ENCODE data around the gene AP1G1.
"Not testable (repeated sequence)": the region's sequence is repeated elsewhere in the genome, so short reads cannot be mapped to it uniquely, and the experiment has no call there.

AP1G1 gene

GRCh38 chr16:71807905-71808592 lies 585 bp downstream of the AP1G1 start:
- DNase-seq, result no peak

DNA sequence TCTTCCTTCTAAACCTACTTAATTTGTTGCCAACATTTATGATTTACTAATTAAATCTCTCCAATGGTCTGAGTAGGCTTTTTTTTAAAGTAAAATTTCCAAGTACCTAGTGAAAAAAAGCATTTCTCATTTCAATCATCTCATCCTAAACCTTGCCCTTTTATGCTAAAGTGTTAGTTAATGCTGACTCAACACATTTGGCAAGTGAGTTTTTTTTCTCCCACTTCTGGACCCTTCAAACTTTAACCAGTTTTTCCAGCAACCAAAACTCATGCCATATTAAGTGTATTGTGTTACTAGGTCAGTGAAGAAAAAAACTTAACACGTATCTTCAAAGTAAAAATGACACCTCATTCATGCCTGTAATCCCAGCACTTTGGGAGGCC lies 5.3 kb downstream of the AP1G1 start:
- DNase-seq, result no peak

GRCh38 chr16:71796501-71797097 lies 12.0 kb downstream of the AP1G1 start:
- no peak for DNase-seq

DNA sequence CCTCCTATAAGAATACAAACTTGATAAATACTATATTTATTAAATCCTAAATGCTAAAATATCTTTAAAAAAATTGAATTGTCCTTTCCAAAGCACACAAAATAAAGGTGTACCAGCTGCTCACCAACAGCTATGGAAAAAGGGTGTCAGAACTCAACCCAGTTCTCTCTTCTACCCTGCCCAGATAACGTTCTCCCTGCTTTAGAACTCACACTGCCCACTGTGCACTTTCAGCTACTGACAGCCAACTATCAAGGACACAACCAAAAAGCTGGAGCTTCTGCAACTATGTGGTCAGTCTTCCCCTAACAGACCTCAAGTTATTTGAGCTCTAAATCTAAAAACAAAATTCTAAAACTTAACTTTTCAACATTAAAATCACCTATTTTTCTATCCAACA lies 13.7 kb downstream of the AP1G1 start:
- no peak for DNase-seq

- DNase-seq, result no peak
Observed at GRCh38 chr16:71794018-71794417, 14.6 kb downstream of the AP1G1 start.

DNA sequence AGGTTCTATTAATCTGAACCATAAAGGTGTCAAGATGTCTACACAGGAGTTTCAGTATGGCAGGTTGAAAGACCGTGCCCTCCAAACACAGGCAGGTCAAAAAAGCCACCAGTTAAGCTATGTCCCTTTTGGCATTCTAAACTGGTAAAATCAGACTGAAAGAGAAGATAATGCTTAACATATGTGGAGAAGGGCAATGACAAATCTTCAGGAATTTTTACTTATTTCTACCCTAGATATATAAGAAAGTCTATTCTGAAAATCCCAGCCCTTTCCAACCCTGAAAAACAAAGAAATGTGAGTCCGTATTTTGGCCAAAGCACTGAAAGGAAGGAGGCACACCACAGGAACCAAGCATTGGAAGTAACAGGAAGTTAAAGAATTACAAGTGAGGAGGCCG lies 16.5 kb downstream of the AP1G1 start:
- no peak for DNase-seq

- DNase-seq, result not testable (repeated sequence)
Observed at GRCh38 chr16:71790329-71790728, 18.3 kb downstream of the AP1G1 start.

GRCh38 chr16:71789136-71789535 lies 19.5 kb downstream of the AP1G1 start:
- DNase-seq, result no peak

DNA sequence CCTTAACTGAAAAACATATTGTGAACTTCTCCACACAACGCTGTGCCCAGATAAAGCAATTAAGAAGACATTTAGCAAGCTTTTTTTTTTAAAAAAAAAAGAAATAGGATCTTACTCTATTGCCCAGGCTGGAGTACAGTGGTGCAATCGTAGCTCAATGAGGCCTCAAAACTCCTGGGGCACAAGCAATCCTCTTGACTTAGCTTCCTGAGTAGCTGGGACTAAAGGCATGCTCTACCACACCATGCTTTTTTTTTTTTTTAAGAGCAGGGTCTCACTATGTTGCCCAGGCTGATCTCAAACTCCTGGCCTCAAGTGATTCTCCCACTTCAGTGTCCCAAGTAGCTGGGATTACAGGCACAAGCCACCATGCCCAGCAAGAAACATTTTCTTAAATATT lies 20.1 kb downstream of the AP1G1 start:
- no peak for DNase-seq

DNA sequence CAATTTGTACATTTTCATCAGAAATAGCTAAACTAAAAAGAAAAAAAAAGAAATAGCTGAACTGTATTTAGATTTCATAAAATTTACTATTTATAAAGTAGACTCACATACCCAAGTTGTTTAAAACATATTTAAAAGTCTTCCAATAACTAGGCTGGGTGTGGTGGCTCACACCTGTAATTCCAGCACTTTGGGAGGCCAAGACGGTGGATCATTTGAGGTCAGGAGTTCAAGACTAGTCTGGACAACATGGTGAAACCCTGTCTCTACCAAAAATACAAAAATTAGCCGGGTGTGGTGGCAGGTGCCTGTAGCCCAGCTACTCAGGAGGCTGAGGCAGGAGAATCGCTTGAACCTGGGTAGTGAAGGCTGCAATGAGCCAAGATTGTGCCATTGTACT lies 23.5 kb downstream of the AP1G1 start:
- DNase-seq, result not testable (repeated sequence)

GRCh38 chr16:71784093-71784492 lies 24.5 kb downstream of the AP1G1 start:
- no peak for DNase-seq

DNA sequence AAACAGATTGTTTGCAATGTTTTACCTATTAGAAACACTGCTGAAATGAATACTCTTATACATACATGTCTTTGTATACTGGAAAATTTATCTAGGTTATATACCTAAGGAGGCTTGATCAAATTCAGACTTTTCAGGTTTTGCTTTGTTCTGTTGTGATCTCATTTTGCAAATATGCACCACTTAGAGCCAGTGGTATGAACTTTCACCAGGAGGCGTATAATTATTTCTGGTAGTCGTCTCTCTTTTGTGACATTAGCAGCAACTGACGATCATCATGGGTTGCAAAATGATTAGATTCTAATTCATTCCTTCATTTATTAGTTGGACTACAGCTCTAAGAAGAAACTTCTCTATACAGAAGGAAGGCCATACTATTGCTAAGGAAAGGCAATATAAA lies 26.9 kb downstream of the AP1G1 start:
- DNase-seq, result no peak

- DNase-seq, result no peak
Observed at GRCh38 chr16:71780521-71781089, 28.0 kb downstream of the AP1G1 start.

DNA sequence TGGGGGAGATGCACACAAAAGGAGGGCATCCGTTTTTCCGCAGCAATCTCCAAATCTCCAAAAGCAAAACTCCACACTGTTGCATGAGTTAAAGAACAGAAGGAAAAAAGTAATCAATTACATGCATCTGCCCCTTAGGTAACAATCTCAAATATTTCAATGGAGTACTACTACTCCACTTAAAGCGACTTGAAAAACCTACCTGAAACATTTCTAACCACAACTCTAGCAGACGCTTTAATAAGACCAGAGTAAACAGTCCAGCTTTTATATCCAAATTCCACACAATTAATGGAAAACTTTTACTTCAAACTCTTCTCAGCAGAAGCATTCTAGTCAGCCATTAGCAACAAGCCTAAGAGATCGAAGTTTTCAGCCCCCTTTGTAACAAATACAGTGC lies 29.9 kb downstream of the AP1G1 start:
- no peak for DNase-seq

- DNase-seq, result no peak
Observed at GRCh38 chr16:71777329-71777728, 31.3 kb downstream of the AP1G1 start.

DNA sequence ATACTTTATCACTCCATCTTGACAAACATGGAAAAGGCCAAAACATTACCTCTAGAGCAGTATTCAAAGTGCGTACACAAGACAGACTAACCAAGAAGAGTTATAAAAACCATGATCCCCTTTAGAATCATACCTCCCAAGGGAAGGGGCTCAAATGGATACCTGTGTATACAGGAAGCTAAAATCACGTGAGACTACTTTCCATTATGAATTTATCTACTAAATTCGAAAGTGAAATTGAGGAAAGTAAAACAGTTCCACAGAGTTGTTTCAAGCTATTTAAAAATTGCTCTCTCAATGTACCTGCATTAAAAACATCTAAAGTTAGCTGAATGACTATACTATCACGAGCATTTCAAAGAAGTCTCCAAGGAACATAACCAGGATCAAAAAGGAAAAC lies 32.7 kb downstream of the AP1G1 start:
- DNase-seq, result no peak

- no peak for DNase-seq
Observed at GRCh38 chr16:71771571-71771970, 37.1 kb downstream of the AP1G1 start.

DNA sequence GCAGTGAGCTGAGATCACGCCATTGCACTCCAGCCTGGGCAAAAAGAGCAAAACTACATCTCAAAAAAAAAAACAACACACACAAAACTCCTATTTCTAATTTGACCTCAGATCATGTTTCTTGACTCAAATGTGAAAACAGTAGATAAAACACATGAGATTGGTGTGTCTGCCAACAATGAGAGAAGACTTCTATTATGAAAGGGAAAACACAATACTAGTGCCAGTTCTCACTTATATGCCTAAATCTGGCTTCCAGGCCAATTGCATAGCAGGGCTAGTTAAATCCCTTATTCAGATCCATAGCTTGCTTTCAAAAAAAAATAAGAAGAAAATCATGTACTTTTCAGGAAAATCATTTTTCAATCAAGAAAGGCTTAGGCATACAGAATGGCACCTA lies 39.4 kb downstream of the AP1G1 start:
- DNase-seq, result no peak

GRCh38 chr16:71767060-71767900 lies 41.4 kb downstream of the AP1G1 start:
- DNase-seq, result no peak

GRCh38 chr16:71762186-71762585 lies 46.4 kb downstream of the AP1G1 start:
- no peak for DNase-seq

GRCh38 chr16:71761097-71761496 lies 47.5 kb downstream of the AP1G1 start:
- no peak for DNase-seq

DNA sequence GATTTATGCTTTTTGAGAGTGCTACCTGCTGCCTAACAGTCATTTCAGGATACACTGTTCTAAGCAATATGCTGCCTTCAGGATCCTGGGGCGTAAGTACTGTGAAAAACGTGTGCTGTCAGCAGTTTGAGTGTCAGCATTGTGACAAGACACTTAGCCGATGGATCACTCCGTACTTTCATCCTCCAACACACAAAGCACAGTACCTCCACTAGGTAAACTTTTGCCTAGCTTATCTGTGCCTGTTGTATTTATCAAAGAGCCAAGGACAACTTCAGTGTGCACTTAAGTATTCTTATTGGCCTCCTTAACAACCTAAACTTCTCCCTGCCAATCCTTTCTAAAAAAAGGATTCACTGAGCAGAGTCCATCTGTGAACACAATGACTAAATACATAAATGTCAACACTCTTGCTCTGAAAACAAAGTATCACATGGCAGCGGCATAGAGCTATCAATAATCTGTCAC lies 50.3 kb downstream of the AP1G1 start:
- no peak for DNase-seq

DNA sequence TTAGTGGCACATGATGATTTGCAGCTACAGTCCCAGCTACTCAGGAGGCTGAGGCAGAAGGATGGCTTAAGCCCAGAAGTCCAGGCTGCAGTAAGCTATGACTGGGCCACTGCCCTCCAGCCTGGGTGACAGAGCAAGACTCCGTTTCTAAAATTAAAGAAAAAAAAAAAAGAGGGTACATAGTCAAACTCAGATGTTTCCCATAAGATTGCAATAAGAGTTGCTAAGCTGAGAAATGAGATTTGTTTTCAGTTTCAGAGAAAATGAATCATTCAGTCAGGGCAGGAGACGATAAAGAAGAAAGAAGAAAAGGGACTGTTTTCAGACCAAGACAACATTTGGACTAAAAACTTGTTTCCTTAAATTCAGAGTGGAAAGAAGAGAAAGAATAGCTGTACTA lies 54.0 kb downstream of the AP1G1 start:
- no peak for DNase-seq

- no peak for DNase-seq
Observed at GRCh38 chr16:71754108-71754507, 54.5 kb downstream of the AP1G1 start.

All from NCI-H2107 (cell line).